ENCODE measurements around the gene PHF5A. TPM values are rescaled to one million over a fixed set of nuclear protein-coding genes. Genes with fewer than 3 reads are reported as not detected.

Gene PHF5A
- total and polyA plus RNA-seq, 8 donors: 0.58 to 54.5 (median 39.9) TPM

- 49 to 88% (median 73%) methylated on average over 6 to 12 of the region's 12 CpGs for WGBS, 5 donors
- DNase-seq: peak in 1 of 2 donors; percentile 59
- intact Hi-C loops (cut with DNase I; ENCODE audit: low total_unique reads): no loop called here
- Histone ChIP-seq H3K4me3 (no peak overlapping the region), H3K27ac (peak overlapping the region in 2 of 5 donors; percentile 49 to 50), H3K36me3 (peaks cover 56 to 100% (median 85%) of the 10 kb centered on the region in 4 donors), H3K9me3 (no peaks in the 10 kb centered on the region), H3K4me1 (peaks cover 0 to 43% (median 28%) of the 10 kb centered on the region in 4 donors), H3K27me3 (no peaks in the 10 kb centered on the region)
- TF ChIP-seq EP300 (IDR thresholded peaks at IDR 0.05): no peak
- TF ChIP-seq CTCF (IDR thresholded peaks at IDR 0.05): no peak
- no peak for TF ChIP-seq POLR2AphosphoS5 (IDR thresholded peaks at IDR 0.05)
- no peak for TF ChIP-seq POLR2A (IDR thresholded peaks at IDR 0.05)
Observed at GRCh38 chr22:41508770-41509170, 40.3 kb upstream of the PHF5A start.

GRCh38 chr22:41507330-41508063 lies 39.0 kb upstream of the PHF5A start:
- TF ChIP-seq POLR2A (IDR thresholded peaks at IDR 0.05) (no peak), EP300 (IDR thresholded peaks at IDR 0.05) (no peak), POLR2AphosphoS5 (IDR thresholded peaks at IDR 0.05) (no peak), CTCF (IDR thresholded peaks at IDR 0.05) (no peak)
- H3K4me3 ChIP-seq: no peak overlapping the region
- no peaks in the 10 kb centered on the region for H3K27me3 ChIP-seq
- H3K27ac ChIP-seq: peak overlapping the region in 1 of 5 donors; percentile 29
- H3K36me3 ChIP-seq: peaks cover 56 to 99% (median 85%) of the 10 kb centered on the region in 4 donors
- intact Hi-C loops (cut with DNase I; ENCODE audit: low total_unique reads): no loop called here
- H3K9me3 ChIP-seq: no peaks in the 10 kb centered on the region
- DNase-seq: no peak
- 87 to 93% (median 92%) methylated on average over 10 to 23 of the region's 23 CpGs for WGBS, 5 donors
- peaks cover 0 to 31% (median 17%) of the 10 kb centered on the region in 4 donors for H3K4me1 ChIP-seq

- no peaks in the 10 kb centered on the region for H3K9me3 ChIP-seq
- intact Hi-C loops (cut with DNase I; ENCODE audit: low total_unique reads): no loop called here
- H3K27me3 ChIP-seq: no peaks in the 10 kb centered on the region
- no peak for DNase-seq
- H3K4me3 ChIP-seq: no peak overlapping the region
- TF ChIP-seq EP300 (IDR thresholded peaks at IDR 0.05) (no peak), POLR2AphosphoS5 (IDR thresholded peaks at IDR 0.05) (no peak), POLR2A (IDR thresholded peaks at IDR 0.05) (no peak), CTCF (IDR thresholded peaks at IDR 0.05) (no peak)
- H3K27ac ChIP-seq: no peak overlapping the region
- peaks cover 0 to 14% (median 7%) of the 10 kb centered on the region in 4 donors for H3K4me1 ChIP-seq
- 89 to 95% (median 93%) methylated on average over 10 of the region's 10 CpGs for WGBS, 5 donors
- H3K36me3 ChIP-seq: peaks cover 60 to 99% (median 86%) of the 10 kb centered on the region in 4 donors
Observed at GRCh38 chr22:41505511-41506220, 37.2 kb upstream of the PHF5A start.

- DNase-seq: no peak
- intact Hi-C loops (cut with DNase I; ENCODE audit: low total_unique reads): no loop called here
- Histone ChIP-seq H3K4me1 (peaks cover 0 to 14% (median 6%) of the 10 kb centered on the region in 4 donors), H3K4me3 (no peak overlapping the region), H3K27ac (peak overlapping the region in 1 of 5 donors; percentile 18), H3K36me3 (peaks cover 53 to 99% (median 86%) of the 10 kb centered on the region in 4 donors), H3K9me3 (no peaks in the 10 kb centered on the region), H3K27me3 (no peaks in the 10 kb centered on the region)
- TF ChIP-seq EP300 (IDR thresholded peaks at IDR 0.05) (no peak), POLR2A (IDR thresholded peaks at IDR 0.05) (no peak), POLR2AphosphoS5 (IDR thresholded peaks at IDR 0.05) (no peak), CTCF (IDR thresholded peaks at IDR 0.05) (no peak)
- 73 to 96% (median 81%) methylated on average over 4 of the region's 4 CpGs for WGBS, 5 donors
Observed at GRCh38 chr22:41504816-41505215, 36.3 kb upstream of the PHF5A start.

All from stomach (tissue), 9 donors.